Tibial nerve (tissue), 4 donors: ENCODE measurements around the gene YBEY. TPM values are rescaled to one million over a fixed set of nuclear protein-coding genes. Genes with fewer than 3 reads are reported as not detected.

Experiments used
- DNase-seq, 2 donors: peaks; one replicate each; pipeline ENCODE4 v3.0.0-alpha.2; 2019; ENCODE audit warnings: low spot score in 2 of 2
- H3K27ac ChIP-seq, 4 donors: fragments of 200-600 bp; sonication (generic) in 3 of 4; one replicate each; pipeline ENCODE4 v1.5.1; 2017 to 2019; ENCODE audit warnings: mild to moderate bottlenecking in 1 of 4
- H3K27me3 ChIP-seq, 2 donors: fragments of 200-600 bp; sonication (generic) in 1 of 2; one replicate each; pipeline versions ENCODE4 v1.5.1 to v1.6.0; 2017 to 2019
- H3K36me3 ChIP-seq, 3 donors: fragments of 200-600 bp; sonication (generic); one replicate each; pipeline ENCODE4 v1.5.1; 2018 to 2019
- H3K4me1 ChIP-seq, 4 donors: fragments of 200-600 bp; sonication (generic) in 3 of 4; one replicate each; pipeline ENCODE4 v1.5.1; 2017 to 2019
- H3K4me3 ChIP-seq, 4 donors: fragments of 200-600 bp; sonication (generic) in 3 of 4; one replicate each; pipeline ENCODE4 v1.5.1; 2017 to 2019; ENCODE audit warnings: mild to moderate bottlenecking in 1 of 4, moderate library complexity in 1 of 4
- H3K9me3 ChIP-seq, 4 donors: fragments of 200-600 bp; sonication (generic) in 3 of 4; one replicate each; pipeline ENCODE4 v1.5.1; 2017 to 2019
- CTCF ChIP-seq, 5 experiments: fragments of 200-600 bp in 3 of 5; fragments of 450-650 bp in 2 of 5; sonication (generic) in 3 of 5; IDR thresholded peaks; one replicate each; pipeline ENCODE4 v1.5.1; 2016 to 2019; ENCODE audit warnings: antibody characterized with exemption in 5 of 5, mild to moderate bottlenecking in 3 of 5, moderate library complexity in 2 of 5
- EP300 ChIP-seq, 2 donors: sonication (generic); formaldehyde crosslinking; IDR thresholded peaks; one replicate each; pipeline ENCODE4 v1.6.1; 2017; ENCODE audit warnings: antibody characterized with exemption in 2 of 2, mild to moderate bottlenecking in 1 of 2
- POLR2A ChIP-seq, 2 donors: fragments of 450-650 bp; IDR thresholded peaks; one replicate each; pipeline ENCODE4 v1.6.1; 2017; ENCODE audit warnings: antibody characterized with exemption in 2 of 2, mild to moderate bottlenecking in 2 of 2, moderate library complexity in 2 of 2
- WGBS, 2 donors: methylation state at CpG; one replicate each; pipeline ENCODE4 v1.1.5; 2018; 5-methylcytosine and 5-hydroxymethylcytosine counted together
- total RNA-seq, 4 donors: library from RNA; depleted of rRNA; stranded (reverse); fragments of >200 nt; gene quantifications; one replicate each; pipeline ENCODE4 v1.1.0, GENCODE V29; 2016

The YBEY gene
- total RNA-seq, 4 donors from 2014 or later, result 6.7 to 20.1 (median 15.5) TPM

GRCh38 chr21:46273341-46273740 is 12.8 kb upstream of the YBEY start:
- H3K27me3 ChIP-seq, result no peaks in the 10 kb centered on the region
- WGBS, 2 donors, result 94 to 97% methylated on average over 14 of the region's 14 CpGs
- TF ChIP-seq CTCF (IDR thresholded peaks at IDR 0.05), result no peak
- TF ChIP-seq EP300 (IDR thresholded peaks at IDR 0.05), result no peak
- TF ChIP-seq POLR2A (IDR thresholded peaks at IDR 0.05), result no peak
- H3K9me3 ChIP-seq, result no peaks in the 10 kb centered on the region
- no peaks in the 10 kb centered on the region for H3K4me1 ChIP-seq
- H3K27ac ChIP-seq, result no peak overlapping the region
- H3K4me3 ChIP-seq, result no peak overlapping the region
- H3K36me3 ChIP-seq, result peaks cover 4 to 98% (median 54%) of the 10 kb centered on the region in 3 donors
- no peak for DNase-seq

GRCh38 chr21:46274797-46275390 is 11.2 kb upstream of the YBEY start:
- Histone ChIP-seq H3K27me3 (no peaks in the 10 kb centered on the region), H3K9me3 (no peaks in the 10 kb centered on the region), H3K36me3 (peaks cover 8 to 98% (median 56%) of the 10 kb centered on the region in 3 donors), H3K27ac (no peak overlapping the region), H3K4me1 (peaks cover 0 to 4% (median 0%) of the 10 kb centered on the region in 4 donors), H3K4me3 (no peak overlapping the region)
- TF ChIP-seq EP300 (IDR thresholded peaks at IDR 0.05), result no peak
- TF ChIP-seq POLR2A (IDR thresholded peaks at IDR 0.05), result no peak
- TF ChIP-seq CTCF (IDR thresholded peaks at IDR 0.05), result no peak
- 91 to 93% methylated on average over 11 of the region's 11 CpGs for WGBS, 2 donors
- no peak for DNase-seq

- Histone ChIP-seq H3K27me3 (no peaks in the 10 kb centered on the region), H3K27ac (peak overlapping the region in 1 of 4 donors; percentile 89), H3K4me1 (peaks cover 0 to 61% (median 43%) of the 10 kb centered on the region in 4 donors), H3K36me3 (peaks cover 2 to 56% (median 13%) of the 10 kb centered on the region in 3 donors), H3K9me3 (no peaks in the 10 kb centered on the region), H3K4me3 (peak overlapping the region in 1 of 4 donors; percentile 9)
- TF ChIP-seq CTCF (IDR thresholded peaks at IDR 0.05) (no peak), EP300 (IDR thresholded peaks at IDR 0.05) (no peak), POLR2A (IDR thresholded peaks at IDR 0.05) (no peak)
- 69 to 72% methylated on average over 15 of the region's 15 CpGs for WGBS, 2 donors
- DNase-seq, result no peak
These were observed 2.0 kb upstream of the YBEY start for GRCh38 chr21:46284077-46284644.

- 95 to 100% methylated on average over 1 of the region's 1 CpG for WGBS, 2 donors
- no peak for DNase-seq
- Histone ChIP-seq H3K4me1 (peaks cover 0 to 58% (median 43%) of the 10 kb centered on the region in 4 donors), H3K9me3 (no peaks in the 10 kb centered on the region), H3K27me3 (no peaks in the 10 kb centered on the region), H3K4me3 (peak overlapping the region in 2 of 4 donors; percentile 91 to 95), H3K27ac (peak overlapping the region in 2 of 4 donors; percentile 89 to 95), H3K36me3 (peaks cover 0 to 50% (median 7%) of the 10 kb centered on the region in 3 donors)
- TF ChIP-seq EP300 (IDR thresholded peaks at IDR 0.05) (no peak), CTCF (IDR thresholded peaks at IDR 0.05) (no peak), POLR2A (IDR thresholded peaks at IDR 0.05) (no peak)
These were observed 1.4 kb upstream of the YBEY start for GRCh38 chr21:46284733-46285132.

GRCh38 chr21:46285206-46285661 is 908 bp upstream of the YBEY start, which contains the start of gene MCM3AP:
TSS of gene MCM3AP (minus strand) at chr21:46285611. CDS start at chr21:46285286, 325 bp downstream.
- no peak for DNase-seq
- TF ChIP-seq CTCF (IDR thresholded peaks at IDR 0.05), result no peak
- no peak for TF ChIP-seq EP300 (IDR thresholded peaks at IDR 0.05)
- TF ChIP-seq POLR2A (IDR thresholded peaks at IDR 0.05), result no peak
- H3K9me3 ChIP-seq, result no peaks in the 10 kb centered on the region
- no peaks in the 10 kb centered on the region for H3K27me3 ChIP-seq
- H3K27ac ChIP-seq, result peak within 1 kb of the TSS; percentile 80 to 95 (median 91)
- peaks cover 0 to 45% (median 5%) of the 10 kb centered on the region in 3 donors for H3K36me3 ChIP-seq
- peaks cover 0 to 57% (median 43%) of the 10 kb centered on the region in 4 donors for H3K4me1 ChIP-seq
- H3K4me3 ChIP-seq, result peak within 1 kb of the TSS; percentile 56 to 95 (median 83)
- 28 to 32% methylated on average over 6 of the region's 6 CpGs for WGBS, 2 donors
